Tibial nerve (tissue), 4 donors: ENCODE data around the gene SPDYE1.
"Not testable (repeated sequence)": the region's sequence is repeated elsewhere in the genome, so short reads cannot be mapped to it uniquely, and the experiment has no call there.

Experiments used
- EP300 ChIP-seq, 2 donors: sonication (generic); formaldehyde crosslinking; IDR thresholded peaks; one replicate each; pipeline ENCODE4 v1.6.1; 2017; ENCODE audit warnings: antibody characterized with exemption in 2 of 2, mild to moderate bottlenecking in 1 of 2
- POLR2A ChIP-seq, 2 donors: fragments of 450-650 bp; IDR thresholded peaks; one replicate each; pipeline ENCODE4 v1.6.1; 2017; ENCODE audit warnings: antibody characterized with exemption in 2 of 2, mild to moderate bottlenecking in 2 of 2, moderate library complexity in 2 of 2
- TF ChIP-seq, protein P1 (sequence below), 5 experiments: fragments of 200-600 bp in 3 of 5; fragments of 450-650 bp in 2 of 5; sonication (generic) in 3 of 5; IDR thresholded peaks; one replicate each; pipeline ENCODE4 v1.5.1; 2016 to 2019; ENCODE audit warnings: antibody characterized with exemption in 5 of 5, mild to moderate bottlenecking in 3 of 5, moderate library complexity in 2 of 5

DNA sequence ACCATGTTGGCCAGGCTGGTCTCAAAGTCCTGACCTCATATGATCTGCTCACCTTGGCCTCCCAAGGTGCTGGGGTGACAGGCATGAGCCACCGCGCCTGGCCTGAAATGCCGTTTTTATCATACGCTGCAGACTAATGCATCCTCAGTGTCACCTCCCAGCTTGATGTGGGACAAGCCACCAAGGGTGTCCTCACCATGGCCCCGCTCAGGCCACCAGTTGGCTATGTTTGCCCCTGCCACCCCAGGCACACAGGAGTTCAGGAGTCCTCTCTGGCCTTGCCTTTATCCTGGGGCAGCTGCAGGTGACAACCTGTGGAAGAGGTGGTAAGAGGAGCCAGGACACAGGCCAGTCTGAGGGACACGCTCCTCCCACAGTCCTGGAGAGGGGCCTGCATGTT is 3.0 kb upstream of the SPDYE1 start:
- TF ChIP-seq, protein P1, sequence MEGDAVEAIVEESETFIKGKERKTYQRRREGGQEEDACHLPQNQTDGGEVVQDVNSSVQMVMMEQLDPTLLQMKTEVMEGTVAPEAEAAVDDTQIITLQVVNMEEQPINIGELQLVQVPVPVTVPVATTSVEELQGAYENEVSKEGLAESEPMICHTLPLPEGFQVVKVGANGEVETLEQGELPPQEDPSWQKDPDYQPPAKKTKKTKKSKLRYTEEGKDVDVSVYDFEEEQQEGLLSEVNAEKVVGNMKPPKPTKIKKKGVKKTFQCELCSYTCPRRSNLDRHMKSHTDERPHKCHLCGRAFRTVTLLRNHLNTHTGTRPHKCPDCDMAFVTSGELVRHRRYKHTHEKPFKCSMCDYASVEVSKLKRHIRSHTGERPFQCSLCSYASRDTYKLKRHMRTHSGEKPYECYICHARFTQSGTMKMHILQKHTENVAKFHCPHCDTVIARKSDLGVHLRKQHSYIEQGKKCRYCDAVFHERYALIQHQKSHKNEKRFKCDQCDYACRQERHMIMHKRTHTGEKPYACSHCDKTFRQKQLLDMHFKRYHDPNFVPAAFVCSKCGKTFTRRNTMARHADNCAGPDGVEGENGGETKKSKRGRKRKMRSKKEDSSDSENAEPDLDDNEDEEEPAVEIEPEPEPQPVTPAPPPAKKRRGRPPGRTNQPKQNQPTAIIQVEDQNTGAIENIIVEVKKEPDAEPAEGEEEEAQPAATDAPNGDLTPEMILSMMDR (IDR thresholded peaks at IDR 0.05): not testable (repeated sequence)
- not testable (repeated sequence) for TF ChIP-seq EP300, POLR2A (IDR thresholded peaks at IDR 0.05)
